CD4-positive, alpha-beta T cell treated with Interleukin-12 subunit alpha and Interleukin-12 subunit beta, for 1 hour (primary cell): Measurements from ENCODE around the gene PKP1.

ENCODE experiments used
- DNase-seq: peaks from one replicate; pipeline ENCODE4 v3.0.0-alpha.2; 2020

Gene PKP1

DNA sequence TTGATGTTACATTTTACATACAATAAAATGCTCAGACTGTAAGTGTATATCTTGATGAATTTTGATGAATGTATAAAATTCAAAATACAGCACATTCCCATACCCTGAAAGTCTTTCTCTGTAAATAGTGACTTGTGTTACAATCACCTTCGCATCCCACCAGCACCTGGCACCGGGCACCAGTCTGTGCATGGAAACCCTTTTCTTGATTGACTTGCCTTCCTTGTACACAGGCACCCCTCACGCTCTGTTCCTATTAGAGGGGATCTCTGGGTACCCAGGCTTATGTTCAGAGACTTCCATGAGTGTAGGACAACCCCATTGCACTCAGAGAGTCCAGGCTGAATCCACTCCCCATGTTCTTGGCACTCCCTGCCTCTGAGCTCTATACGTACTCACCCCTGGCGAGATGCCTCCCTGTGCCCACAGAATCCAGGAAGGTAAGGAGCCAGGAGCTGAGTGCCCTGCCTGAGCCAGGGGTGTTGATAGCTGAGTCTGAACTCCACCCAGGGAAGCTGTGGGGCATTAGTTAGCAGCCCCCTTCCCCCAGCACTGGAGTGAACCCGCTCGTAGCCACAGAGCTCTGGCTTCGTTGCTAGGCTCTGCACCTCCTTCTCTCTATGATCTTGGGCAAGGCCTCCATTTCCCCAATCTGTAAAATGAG, 22.5 kb upstream of the PKP1 start:
- DNase-seq, result no peak

DNA sequence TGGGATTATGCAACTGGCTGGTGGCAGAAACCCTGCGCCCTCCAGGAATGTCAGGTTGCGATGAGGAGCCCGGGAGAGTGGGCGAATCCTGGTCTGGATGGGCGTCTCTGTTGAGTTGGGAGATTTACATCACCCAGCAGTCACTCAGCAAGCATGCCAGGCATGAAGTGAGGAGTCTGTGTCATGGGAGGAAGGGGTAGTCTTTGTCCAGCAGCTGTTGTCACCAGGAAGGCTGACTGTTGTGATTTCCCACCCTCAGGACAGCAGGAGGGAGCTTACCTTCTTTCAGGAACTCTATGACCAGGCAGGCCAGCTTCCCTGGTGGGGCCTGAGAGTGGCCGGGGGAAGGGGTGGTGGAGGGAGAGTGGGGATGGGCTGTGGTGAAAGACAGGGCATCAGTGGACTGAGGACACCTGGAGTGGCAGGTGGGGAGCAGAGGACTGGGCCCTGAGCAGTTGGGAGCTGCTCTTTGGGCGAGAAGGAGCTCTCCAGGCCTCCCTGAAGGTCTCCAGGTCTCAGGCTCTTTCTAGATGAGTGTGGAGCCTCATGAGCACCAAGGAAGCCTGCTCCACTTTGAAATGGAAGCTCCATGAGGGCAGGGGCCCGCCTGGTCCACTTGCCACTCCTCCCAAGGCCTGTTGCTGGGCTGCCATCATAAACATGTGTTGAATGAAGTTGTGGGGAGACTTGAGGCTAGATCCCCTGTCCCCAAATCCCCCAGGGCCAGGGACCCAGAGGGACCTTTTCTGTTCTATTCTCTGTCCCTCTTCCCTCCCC, 21.3 kb upstream of the PKP1 start:
- DNase-seq, result no peak

DNA sequence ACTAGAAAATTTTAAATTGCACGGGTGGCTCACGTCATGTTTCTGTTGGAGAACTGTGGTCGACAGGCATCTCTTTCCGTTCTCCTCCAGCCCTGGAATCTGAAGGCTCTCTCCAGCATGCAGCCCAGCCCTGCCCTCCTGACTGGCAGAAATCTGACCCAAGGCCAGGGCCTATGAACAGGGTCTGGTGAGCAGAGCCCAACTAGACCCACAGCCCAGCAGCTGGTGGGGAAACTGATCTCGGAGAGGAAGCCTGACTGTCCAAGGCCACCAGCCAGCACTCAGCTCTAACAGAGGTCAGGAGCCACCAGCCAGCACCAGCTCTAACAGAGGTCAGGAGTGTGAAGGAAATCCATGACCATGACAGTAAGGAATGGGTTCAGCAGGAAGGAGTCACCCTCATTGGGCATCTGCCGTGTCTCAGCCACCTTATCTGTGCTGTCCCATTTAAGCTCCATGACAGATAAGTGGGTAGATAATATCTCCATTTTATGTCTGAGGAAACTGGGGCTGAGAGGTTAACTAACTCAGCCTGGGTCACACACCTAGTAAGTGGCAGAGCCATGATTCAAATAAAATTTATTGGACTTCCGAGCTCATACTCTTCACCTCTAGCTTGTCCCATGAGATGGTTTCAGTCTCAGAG, 20.2 kb upstream of the PKP1 start:
- DNase-seq, result no peak

DNA sequence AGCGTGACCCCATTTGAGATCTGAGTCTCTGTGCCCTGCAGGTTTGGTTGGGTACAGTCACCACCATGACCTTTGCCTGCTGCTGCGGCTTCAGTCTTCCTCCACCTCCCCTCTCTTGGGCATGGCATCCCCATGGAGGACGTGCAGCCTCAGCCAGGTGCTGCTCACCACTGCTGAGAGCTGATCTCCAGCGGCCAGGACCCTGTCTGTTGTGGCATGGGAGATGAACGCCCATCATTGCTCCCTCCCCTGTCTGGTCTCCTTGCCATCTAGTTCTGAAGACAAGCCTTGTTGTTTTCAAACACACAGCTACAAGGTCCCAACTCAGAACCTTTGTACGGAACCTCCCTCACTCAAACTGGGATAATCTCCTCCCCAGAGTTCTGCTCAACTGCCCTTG, 19.2 kb upstream of the PKP1 start:
- no peak for DNase-seq

DNA sequence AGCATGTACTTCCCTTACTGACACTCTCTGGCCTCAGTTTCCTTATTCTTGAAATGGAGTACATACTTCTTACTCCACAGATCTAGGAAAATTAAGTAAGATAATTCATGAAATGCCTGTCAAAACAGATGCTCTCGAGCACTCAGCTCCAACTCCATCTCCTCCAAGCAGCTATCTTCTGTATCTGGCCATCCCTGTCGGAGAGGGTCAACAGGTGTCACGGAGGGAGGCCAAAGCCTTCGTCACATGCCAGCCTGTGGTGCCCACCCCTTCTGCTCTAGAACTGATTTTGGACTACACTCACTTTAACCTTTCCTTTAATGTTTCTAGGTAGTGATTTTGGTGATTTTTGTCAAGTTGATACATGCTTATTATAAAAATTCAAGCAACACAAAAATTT, 18.8 kb upstream of the PKP1 start:
- DNase-seq, result no peak

DNA sequence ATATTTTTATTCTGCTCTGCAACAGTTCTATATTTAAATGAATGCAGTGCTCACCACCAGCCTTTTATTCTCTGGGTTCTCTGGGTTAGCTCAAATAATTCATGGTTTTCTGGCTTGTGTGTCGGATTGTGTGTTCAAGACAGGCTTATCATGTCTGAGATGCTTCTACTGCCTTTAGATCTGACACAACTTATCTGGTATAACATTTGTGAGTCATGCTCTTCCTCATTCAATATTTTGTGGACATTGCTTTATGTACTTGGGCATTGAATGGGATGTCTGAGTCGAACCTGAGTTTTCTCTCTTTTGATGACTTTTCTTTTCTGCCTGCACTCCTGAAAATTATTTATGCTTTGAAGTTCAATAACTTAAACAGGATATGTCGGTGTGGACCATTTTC, 17.6 kb upstream of the PKP1 start:
- no peak for DNase-seq

DNA sequence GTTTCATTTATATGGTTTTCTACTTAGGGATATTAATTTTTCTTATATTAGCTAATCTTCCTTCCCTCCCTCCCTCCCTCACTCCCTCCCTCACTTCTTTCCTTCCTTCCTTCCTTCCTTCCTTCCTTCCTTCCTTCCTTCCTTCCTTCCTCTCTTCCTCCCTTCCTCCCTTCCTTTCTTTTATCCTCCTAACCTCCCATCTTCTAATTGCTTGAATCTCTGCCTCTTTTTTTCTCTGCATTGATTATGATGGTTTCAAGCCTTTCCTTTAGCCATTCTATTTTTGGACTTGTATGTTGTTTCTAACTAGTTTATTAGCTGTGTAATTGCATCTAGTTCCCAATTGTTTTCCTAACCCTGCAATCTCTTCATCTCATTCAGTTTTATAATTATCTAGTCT, 17.0 kb upstream of the PKP1 start:
- no peak for DNase-seq

DNA sequence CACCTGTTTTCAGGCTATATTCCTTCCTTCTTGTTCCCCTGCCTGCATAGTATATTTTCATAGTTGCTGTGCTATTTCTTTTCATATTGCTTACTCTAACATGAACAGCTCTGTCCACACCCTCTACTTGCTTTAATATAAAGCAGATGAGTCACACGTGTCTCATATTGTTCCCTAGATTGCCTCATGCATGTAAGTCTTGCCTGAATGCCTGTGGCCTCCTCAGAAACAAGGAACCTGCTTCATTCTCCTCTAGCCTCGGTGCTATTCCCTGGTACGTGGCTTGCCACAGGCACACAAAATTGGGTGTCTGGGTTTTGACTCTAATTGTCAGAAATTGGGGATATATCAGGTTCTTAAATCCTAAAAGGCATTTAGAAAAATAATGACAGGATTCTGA, 16.5 kb upstream of the PKP1 start:
- DNase-seq, result no peak

DNA sequence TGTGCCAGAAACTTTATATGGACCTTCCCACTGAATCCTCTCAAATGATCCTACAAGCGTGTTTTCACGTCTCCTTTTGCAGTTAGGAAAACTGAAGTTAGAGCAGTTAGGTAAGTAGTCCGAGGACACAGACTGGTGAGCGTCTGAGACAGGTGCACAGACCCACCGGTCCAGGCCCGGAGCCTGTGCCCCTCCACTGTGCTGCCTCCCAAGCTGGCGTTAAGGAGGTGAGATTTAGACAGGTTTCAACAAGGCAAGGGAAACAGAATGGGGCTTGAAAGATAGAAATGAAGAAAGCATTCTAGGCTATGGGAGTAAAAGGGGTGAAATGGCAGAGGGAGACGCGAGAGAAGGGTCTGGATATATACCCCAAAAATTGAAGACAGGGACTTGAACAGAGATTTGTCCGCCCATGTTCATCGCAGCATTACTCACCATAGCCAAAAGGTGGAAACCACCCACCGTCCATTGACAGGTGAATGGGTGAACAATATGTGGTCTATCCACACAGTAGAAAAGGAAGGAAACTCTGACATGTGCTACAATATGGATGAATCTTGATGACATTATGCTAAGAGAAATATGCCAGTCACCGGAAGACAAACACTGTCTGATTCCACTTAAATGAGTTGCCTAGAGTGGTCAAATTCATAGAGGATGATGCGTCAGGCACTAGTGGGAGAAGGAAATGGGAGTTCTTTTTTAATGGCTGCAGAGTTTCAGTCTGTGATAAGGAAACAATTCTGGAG, 15.7 kb upstream of the PKP1 start:
- no peak for DNase-seq

DNA sequence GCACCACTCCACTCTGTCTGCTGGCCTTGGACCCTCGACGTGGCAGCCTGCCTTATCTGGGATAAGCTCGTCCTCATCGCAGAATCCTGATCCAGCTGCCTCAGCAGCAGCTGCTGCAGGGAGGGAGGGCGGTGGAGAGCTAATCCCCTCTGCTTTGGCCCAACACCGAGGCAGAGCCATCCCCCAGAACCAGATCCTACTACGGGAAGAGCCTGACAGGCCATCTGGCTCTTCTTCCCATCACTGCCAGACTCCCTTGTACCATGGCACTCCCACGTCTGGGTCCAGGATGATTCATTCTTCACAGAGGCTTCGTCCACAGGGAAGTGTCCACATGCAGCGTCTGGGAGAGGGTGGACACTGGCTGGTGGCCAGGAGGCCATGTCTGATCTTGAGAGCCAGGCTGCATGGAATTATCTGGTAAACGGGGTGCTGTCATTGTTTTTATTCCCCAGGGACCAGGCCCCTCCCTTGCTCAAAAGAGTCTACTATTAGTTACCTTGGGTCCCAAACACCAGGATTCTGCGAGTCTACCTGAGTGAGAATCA, 14.6 kb upstream of the PKP1 start:
- DNase-seq, result no peak

DNA sequence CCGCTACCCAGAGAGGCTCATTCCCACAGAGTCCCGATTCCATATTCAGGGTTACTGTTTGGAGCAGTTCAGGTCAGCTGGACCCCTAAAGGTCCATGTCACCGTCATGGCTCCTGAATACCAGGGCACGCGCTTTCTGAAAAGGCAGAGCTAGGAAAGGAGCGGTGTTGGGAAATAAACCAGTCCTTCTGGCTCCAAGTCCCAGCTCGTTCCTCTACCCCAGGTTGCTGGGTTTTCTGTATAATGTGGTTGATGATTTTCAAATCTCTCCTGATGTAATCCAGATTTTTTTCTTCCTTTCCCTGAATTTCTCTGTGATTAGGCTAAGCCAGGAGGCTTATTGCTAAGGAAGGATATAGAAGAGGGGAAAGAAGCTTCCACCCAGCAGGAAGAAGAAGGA, 14.0 kb upstream of the PKP1 start:
- no peak for DNase-seq

DNA sequence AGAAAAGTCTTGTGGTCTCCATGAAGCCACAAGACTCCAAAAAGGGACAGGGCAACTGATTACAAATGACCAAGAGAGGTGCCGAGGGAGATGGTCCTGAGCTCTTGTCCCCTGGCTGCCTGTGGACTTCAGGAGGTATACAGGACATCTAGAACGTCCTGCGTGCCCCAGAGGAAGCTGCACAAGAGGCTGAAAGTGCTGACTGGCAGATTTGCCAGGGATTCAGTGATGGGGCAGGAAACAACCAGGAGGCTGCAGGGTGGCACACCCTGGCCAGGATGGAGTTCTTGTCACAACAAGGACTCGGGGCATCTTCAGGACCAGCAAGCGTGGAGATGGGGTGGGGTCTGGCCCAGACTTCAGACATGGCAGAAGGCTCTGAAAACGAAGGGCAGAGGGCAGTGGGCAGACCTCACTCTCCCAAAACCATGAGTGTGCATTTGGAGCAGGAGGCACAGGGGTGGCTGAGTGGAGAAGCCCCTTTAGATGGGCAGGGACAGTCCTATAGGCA, 13.4 kb upstream of the PKP1 start:
- DNase-seq, result no peak

DNA sequence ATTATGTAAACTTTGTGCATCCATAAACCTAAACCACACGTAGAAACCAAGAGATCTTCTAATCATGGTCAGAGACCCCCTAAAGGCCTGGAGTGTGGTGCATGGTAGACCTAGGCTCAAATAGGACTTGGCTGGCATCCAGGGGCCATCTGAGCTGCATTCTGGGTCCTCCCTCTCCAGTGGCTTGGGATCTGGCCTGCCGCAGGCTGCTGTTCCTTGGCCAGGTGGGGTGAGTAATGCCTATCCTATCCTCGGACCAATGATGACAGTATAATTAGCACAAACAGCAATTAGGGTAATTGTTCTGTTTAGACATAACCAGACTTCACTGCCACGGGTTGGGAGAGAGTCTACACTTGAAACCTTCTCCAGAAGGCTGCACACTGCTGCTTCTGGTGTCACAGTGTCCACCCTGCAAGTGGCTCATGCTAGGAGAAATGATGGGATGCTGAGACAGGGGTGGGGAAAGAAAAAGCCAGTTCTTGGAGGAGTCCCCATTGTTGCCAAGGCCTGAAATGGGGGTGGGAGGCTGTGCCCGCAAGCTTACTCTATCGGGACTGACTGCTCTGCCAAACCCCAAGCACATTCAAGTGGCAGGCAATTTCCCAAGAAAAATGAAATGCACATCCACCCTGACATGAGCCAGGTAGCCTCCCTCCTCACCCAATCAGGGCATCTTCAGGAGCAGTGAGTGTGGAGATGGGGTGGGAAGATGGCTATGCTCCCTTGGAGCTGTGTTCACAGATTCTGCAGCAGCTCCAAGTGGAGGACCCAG, 12.5 kb upstream of the PKP1 start:
- DNase-seq, result no peak

DNA sequence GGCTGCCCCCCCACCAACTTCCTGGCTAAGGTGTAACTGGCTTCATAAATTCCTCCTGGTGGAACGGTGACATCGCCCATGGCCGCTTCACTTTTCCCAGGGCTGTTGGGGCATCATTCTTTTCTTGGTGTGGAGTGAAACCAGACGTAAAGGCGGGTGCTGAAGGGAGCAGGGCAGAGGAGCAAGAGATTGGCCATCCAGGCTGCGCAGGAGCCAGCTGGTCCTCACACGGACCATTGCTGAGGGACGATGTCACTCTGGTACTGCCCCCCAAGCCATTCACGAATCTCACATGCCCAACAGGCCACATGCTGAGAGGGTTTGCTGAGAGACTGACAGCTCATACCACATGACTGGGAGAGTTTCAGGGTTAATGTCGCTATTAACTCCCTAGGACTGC, 10.5 kb upstream of the PKP1 start:
- DNase-seq, result no peak

DNA sequence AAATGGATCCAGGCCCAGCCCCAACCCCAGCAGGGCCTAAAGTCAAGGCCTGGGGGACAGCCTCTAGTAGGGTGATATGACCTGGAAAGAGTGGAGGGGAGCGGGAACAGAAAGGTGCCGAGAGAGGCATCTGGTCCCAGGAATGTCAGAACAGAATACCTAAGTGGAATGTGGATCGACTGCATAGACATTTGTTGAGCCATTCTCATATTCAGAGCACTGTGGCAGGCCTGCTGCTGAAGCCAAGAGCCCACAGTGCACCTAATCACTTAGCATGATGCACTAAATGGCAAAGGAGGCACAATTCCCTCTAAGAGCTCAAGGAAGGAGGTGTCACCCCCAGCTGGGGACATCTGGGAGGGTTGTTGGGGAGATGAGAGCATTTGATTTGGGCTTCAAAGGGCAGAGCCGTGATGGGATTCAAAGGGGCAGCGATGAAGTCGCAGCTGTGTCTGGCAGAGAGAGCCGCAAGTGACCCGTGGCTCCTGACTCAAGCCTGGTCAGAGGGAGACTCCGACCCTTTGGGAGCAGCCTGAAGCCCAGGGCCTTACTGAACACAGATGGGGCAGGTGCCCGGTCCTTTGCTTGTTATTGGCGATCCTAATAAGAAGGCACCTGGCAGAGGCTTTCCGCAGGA, 8.6 kb upstream of the PKP1 start:
- no peak for DNase-seq

DNA sequence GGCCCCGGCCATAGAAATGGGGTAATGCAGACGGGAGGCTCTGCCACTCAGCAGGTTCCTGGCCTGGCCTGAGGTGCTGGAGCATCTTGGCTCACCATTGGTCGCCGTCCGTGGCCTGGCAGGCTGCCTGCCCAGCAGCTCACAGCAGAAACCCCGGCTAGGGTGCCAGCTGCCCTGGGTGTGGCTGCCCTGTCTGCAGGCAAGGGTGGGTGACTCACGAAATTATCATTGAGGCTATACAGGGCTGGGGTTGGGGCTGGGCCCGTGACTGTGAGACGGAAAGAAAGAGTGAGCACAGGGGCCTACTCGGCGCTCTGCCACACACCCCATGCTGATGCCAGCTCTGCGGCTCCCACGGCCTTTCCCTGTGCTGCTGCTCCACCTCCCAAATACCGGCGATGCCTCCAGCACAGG, 8.0 kb upstream of the PKP1 start:
- DNase-seq, result no peak

DNA sequence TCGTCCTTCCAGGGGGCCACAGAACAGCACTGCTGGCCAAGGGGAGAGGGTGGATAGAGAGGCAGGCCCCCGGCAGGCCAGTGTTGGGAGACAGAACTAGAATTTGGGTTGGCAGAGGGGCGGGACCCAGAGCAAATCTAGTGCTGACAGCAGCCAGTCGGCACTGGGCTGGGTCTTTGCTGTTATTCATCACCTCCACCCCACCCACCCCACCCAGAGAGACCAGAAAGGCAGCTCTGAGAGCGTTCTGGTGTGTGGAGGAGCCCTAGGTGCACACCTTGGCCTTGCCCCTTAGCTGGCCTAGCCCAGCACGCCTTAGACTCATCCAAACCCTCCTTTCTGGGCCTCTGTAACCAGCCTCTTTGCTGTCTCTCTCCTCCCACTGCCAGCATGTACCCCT, 6.4 kb upstream of the PKP1 start:
- DNase-seq, result no peak

DNA sequence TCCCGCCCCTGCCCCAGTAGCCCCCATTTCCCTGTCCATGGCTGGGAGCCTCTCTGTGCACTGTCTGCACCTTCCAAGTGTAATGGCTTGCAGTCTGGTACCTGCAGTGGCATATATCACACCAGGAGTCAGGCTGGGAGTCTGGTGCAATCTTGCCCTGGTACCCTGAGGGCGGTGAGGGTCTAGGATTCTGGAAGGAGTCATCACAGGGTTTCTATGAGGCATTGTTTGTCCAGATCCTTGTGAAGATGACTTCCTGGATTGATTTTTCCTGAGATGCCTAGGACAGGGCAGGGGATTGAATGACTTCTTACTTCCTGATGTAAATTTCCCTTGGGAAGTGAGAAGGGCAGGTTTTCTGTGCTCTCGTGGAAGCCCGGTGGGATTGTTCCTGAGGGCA, 5.9 kb upstream of the PKP1 start:
- DNase-seq, result no peak

DNA sequence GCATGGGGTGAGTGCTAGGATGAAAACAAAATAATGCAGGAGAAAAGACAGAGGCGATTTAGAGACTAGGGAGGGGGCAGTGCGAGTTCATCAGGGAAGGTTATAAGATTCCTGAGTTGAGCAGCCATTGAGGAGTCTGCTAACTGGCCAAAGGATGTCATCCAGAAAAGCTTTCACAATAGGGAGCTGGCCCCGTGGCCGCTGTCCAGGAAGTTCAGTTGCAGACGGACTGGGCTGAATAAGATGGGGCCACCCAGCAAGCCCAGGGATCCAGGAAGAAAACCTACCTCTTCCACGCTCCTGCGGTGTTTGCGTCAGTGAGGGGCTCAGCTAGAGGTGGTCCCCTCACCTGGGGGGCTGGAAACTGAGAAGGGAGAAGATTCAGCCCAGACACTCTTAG, 4.0 kb upstream of the PKP1 start:
- no peak for DNase-seq

DNA sequence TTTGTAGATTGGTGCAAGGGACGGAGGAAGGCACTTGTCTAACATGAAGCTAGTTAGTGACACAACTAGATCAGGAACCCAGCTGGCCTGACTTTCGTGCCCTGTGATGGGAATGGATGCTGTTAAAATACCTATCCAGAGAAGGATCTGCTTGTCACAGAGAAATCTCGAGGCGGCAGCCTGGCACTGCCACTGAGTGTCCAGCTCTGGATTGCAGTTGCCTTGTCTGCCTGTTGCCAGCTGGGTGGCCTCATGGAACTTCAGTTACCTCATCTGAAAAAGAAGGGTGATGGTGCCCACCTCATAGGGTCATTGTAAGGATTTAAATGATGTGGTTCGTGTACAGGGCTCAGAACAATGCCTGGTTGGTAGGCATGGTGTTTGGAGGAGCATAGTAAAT, 2.4 kb upstream of the PKP1 start:
- no peak for DNase-seq

DNA sequence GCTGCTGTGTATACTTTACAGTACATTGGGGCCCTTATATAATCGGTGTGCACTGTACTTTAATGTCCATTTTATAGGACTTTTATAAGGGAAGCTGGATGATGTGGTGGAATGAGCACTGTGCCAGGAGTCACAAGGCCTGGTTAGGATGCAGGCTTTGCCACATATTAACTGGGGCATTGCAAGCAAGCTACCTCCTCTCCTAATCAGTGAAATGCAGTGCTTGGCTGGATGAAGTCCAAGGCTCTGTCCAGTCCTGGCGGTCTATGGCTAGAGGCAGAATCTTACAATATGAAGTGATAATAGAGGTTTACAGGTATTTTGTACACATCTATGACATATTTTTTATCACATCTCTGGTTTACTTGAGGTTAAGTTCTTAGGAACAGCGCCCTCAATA, 1.7 kb upstream of the PKP1 start:
- no peak for DNase-seq

DNA sequence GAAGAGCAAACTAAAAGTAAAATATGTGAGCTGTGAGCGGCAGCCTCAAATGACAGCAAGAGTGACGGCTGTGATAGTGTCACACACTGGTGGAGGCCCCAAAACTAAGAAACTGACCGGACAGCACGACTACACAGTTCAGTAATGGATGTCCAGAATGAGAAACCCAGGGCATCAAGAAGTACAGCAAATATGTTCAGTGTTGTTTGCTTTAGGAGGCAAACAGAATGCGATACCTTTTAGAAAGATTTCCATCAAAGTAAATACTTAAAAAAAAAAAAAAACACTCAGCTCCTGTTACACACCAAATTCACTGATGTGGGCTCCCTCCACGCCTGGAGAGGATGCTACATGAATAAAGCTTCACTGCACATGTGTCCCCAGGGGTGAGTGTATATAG, 1.1 kb upstream of the PKP1 start:
- no peak for DNase-seq
